GM23338 (cell line): ENCODE measurements around the gene PTPRN2. TPM values are rescaled to one million over a fixed set of nuclear protein-coding genes. Genes with fewer than 3 reads are reported as not detected.

Source experiments
- ATAC-seq: fragments of 200-7000 bp; cut with Tn5 transposase; 3 replicates; pipeline ENCODE4 v1.9.1; 2020
- DNase-seq: peaks from one replicate; pipeline ENCODE4 v3.0.0-alpha.2; 2015; ENCODE audit warnings: low spot score
- H2AFZ ChIP-seq: fragments of 200-600 bp; sonication (generic); 2 replicates; pipeline ENCODE4 v1.8.0; 2016; ENCODE audit warnings: antibody characterized with exemption, mild to moderate bottlenecking, moderate library complexity
- H3F3A ChIP-seq: fragments of 200-600 bp; sonication (generic); replicated peaks from 2 replicates; pipeline ENCODE4 v1.8.0; 2017; ENCODE audit warnings: antibody characterized with exemption, mixed run types, low read depth
- H3K27ac ChIP-seq: fragments of 200-600 bp; sonication (generic); 2 replicates; pipeline ENCODE4 v1.6.1; 2016; ENCODE audit warnings: low read depth
- H3K27me3 ChIP-seq: fragments of 200-600 bp; sonication (generic); 2 replicates; pipeline ENCODE4 v1.8.0; 2016; ENCODE audit warnings: mild to moderate bottlenecking, mixed run types, moderate library complexity; ENCODE audit not compliant: insufficient read depth
- H3K36me3 ChIP-seq: fragments of 200-600 bp; sonication (generic); 2 replicates; pipeline ENCODE4 v1.8.0; 2016; ENCODE audit warnings: mild to moderate bottlenecking; ENCODE audit not compliant: insufficient read depth
- H3K4me1 ChIP-seq: fragments of 200-600 bp; sonication (generic); 2 replicates; pipeline ENCODE4 v1.8.0; 2016; ENCODE audit warnings: mild to moderate bottlenecking, moderate library complexity; ENCODE audit not compliant: insufficient read depth
- H3K4me2 ChIP-seq: fragments of 200-600 bp; sonication (generic); 2 replicates; pipeline ENCODE4 v1.7.1; 2017; ENCODE audit warnings: mixed run types
- H3K4me3 ChIP-seq: fragments of 200-600 bp; sonication (generic); 2 replicates; pipeline ENCODE4 v1.6.1; 2016; ENCODE audit warnings: mixed run types
- H3K79me2 ChIP-seq: fragments of 200-600 bp; sonication (generic); replicated peaks from 2 replicates; pipeline ENCODE4 v1.8.0; 2017; ENCODE audit warnings: mild to moderate bottlenecking; ENCODE audit not compliant: insufficient read depth
- H3K9me2 ChIP-seq: fragments of 200-600 bp; sonication (generic); 2 replicates; pipeline ENCODE4 v1.8.0; 2017; ENCODE audit not compliant: insufficient read depth
- H4K20me1 ChIP-seq: fragments of 200-600 bp; sonication (generic); replicated peaks from 2 replicates; pipeline ENCODE4 v1.8.0; 2017; ENCODE audit warnings: mild to moderate bottlenecking; ENCODE audit not compliant: insufficient read depth
- H3K27ac Mint-ChIP-seq: 2 replicates; pipeline ENCODE4 v1.8.0; 2020; ENCODE audit warnings: inconsistent platforms, mild to moderate bottlenecking, moderate library complexity, mixed read lengths
- H3K27me3 Mint-ChIP-seq: 3 replicates; pipeline ENCODE4 v1.8.0; 2022; ENCODE audit warnings: low read depth, mild to moderate bottlenecking, moderate library complexity, mixed read lengths, inconsistent platforms; ENCODE audit not compliant: insufficient read depth, poor library complexity
- H3K36me3 Mint-ChIP-seq: 3 replicates; pipeline ENCODE4 v1.8.0; 2021; ENCODE audit warnings: low read depth, mild to moderate bottlenecking, inconsistent platforms, moderate library complexity, mixed read lengths
- H3K4me1 Mint-ChIP-seq: 3 replicates; pipeline ENCODE4 v1.8.0; 2020; ENCODE audit warnings: mild to moderate bottlenecking, inconsistent platforms, mixed read lengths
- H3K4me3 Mint-ChIP-seq: 3 replicates; pipeline ENCODE4 v1.8.0; 2021; ENCODE audit warnings: moderate library complexity, mild to moderate bottlenecking, inconsistent platforms, mixed read lengths
- H3K9me3 Mint-ChIP-seq: 3 replicates; pipeline ENCODE4 v1.8.0; 2020; ENCODE audit warnings: moderate library complexity, mild to moderate bottlenecking, inconsistent platforms, mixed read lengths
- CREB1 ChIP-seq: fragments of 250-450 bp; sonication (Bioruptor Pico); IDR thresholded peaks from 2 replicates; pipeline ENCODE4 v1.5.0; 2020; ENCODE audit warnings: low read depth, mild to moderate bottlenecking, moderate library complexity
- JUNB ChIP-seq: IDR thresholded peaks from one replicate; pipeline ENCODE4 v1.6.1; 2016; ENCODE audit warnings: antibody characterized with exemption; ENCODE audit not compliant: unreplicated experiment
- NANOG ChIP-seq: IDR thresholded peaks from 2 replicates; pipeline ENCODE4 v1.6.1; 2016; ENCODE audit warnings: antibody characterized with exemption, borderline replicate concordance
- POLR2AphosphoS5 ChIP-seq: IDR thresholded peaks from 2 replicates; pipeline ENCODE4 v1.6.1; 2016; ENCODE audit warnings: antibody characterized with exemption, low read depth
- STAT1 ChIP-seq: IDR thresholded peaks from one replicate; pipeline ENCODE4 v1.6.1; 2016; ENCODE audit warnings: antibody characterized with exemption; ENCODE audit not compliant: unreplicated experiment
- ZNF114 ChIP-seq: fragments of 250-450 bp; sonication (Bioruptor Pico); IDR thresholded peaks from 2 replicates; pipeline ENCODE4 v1.5.0; 2020; ENCODE audit warnings: mild to moderate bottlenecking, moderate library complexity
- polyA plus RNA-seq: library from polyadenylated mRNA; unstranded; fragments of >200 nt; fragmentation: Nextera tagmentation; extraction: Ambion mirVana; gene quantifications from 2 replicates; pipeline ENCODE4 v1.2.1, GENCODE V29; 2016
- total RNA-seq: library from RNA; depleted of rRNA; stranded (reverse); fragments of >200 nt; shearing (Covaris generic); gene quantifications from 2 replicates; pipeline ENCODE4 v1.2.3, GENCODE V29; 2014
- TF ChIP-seq, protein P1 (sequence below): IDR thresholded peaks from one replicate; pipeline ENCODE4 v1.6.1; 2018; ENCODE audit warnings: antibody characterized with exemption; ENCODE audit not compliant: unreplicated experiment
- TF ChIP-seq, protein P2 (sequence below): fragments of 250-450 bp; sonication (Bioruptor Pico); IDR thresholded peaks from 2 replicates; pipeline ENCODE4 v1.5.0; 2020; ENCODE audit warnings: mild to moderate bottlenecking, moderate library complexity
- TF ChIP-seq, protein P3 (sequence below), 2 experiments: fragments of 200-600 bp in 1 of 2; sonication (generic) in 1 of 2; conservative IDR thresholded peaks; 2 replicates each; pipeline versions ENCODE4 v1.5.1 to v1.6.1; 2016 to 2017; ENCODE audit warnings: antibody characterized with exemption in 2 of 2, low read depth in 2 of 2, mild to moderate bottlenecking in 2 of 2, moderate library complexity in 1 of 2
- TF ChIP-seq, protein P4 (sequence below): IDR thresholded peaks from 2 replicates; pipeline ENCODE4 v1.6.1; 2016; ENCODE audit warnings: antibody characterized with exemption

The PTPRN2 gene
- total and polyA plus RNA-seq, 2 experiments from 2014 or later: 0.87 to 4.0 TPM

DNA sequence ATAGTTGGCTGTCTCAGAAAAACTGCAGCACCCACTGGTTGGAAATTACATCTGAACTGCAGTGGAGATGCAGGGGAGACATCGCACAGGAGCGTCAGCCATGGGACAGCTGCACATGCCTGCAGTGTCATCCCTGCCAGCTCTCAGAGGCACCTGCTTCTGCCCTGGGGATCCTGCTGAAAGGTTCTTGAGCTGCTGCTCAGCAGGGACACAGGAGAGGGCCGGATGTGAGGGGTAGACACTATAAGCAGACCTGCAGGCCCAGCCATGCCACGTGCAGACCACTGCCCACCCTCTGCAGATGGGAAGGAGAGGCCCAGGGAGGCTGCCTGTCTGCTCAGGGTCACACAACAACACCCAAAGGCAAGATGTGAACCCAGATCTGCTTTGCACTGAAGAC lies 649.4 kb downstream of the PTPRN2 start (continued):
- TF ChIP-seq, protein P1, sequence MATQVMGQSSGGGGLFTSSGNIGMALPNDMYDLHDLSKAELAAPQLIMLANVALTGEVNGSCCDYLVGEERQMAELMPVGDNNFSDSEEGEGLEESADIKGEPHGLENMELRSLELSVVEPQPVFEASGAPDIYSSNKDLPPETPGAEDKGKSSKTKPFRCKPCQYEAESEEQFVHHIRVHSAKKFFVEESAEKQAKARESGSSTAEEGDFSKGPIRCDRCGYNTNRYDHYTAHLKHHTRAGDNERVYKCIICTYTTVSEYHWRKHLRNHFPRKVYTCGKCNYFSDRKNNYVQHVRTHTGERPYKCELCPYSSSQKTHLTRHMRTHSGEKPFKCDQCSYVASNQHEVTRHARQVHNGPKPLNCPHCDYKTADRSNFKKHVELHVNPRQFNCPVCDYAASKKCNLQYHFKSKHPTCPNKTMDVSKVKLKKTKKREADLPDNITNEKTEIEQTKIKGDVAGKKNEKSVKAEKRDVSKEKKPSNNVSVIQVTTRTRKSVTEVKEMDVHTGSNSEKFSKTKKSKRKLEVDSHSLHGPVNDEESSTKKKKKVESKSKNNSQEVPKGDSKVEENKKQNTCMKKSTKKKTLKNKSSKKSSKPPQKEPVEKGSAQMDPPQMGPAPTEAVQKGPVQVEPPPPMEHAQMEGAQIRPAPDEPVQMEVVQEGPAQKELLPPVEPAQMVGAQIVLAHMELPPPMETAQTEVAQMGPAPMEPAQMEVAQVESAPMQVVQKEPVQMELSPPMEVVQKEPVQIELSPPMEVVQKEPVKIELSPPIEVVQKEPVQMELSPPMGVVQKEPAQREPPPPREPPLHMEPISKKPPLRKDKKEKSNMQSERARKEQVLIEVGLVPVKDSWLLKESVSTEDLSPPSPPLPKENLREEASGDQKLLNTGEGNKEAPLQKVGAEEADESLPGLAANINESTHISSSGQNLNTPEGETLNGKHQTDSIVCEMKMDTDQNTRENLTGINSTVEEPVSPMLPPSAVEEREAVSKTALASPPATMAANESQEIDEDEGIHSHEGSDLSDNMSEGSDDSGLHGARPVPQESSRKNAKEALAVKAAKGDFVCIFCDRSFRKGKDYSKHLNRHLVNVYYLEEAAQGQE: no peak
- TF ChIP-seq, protein P2, sequence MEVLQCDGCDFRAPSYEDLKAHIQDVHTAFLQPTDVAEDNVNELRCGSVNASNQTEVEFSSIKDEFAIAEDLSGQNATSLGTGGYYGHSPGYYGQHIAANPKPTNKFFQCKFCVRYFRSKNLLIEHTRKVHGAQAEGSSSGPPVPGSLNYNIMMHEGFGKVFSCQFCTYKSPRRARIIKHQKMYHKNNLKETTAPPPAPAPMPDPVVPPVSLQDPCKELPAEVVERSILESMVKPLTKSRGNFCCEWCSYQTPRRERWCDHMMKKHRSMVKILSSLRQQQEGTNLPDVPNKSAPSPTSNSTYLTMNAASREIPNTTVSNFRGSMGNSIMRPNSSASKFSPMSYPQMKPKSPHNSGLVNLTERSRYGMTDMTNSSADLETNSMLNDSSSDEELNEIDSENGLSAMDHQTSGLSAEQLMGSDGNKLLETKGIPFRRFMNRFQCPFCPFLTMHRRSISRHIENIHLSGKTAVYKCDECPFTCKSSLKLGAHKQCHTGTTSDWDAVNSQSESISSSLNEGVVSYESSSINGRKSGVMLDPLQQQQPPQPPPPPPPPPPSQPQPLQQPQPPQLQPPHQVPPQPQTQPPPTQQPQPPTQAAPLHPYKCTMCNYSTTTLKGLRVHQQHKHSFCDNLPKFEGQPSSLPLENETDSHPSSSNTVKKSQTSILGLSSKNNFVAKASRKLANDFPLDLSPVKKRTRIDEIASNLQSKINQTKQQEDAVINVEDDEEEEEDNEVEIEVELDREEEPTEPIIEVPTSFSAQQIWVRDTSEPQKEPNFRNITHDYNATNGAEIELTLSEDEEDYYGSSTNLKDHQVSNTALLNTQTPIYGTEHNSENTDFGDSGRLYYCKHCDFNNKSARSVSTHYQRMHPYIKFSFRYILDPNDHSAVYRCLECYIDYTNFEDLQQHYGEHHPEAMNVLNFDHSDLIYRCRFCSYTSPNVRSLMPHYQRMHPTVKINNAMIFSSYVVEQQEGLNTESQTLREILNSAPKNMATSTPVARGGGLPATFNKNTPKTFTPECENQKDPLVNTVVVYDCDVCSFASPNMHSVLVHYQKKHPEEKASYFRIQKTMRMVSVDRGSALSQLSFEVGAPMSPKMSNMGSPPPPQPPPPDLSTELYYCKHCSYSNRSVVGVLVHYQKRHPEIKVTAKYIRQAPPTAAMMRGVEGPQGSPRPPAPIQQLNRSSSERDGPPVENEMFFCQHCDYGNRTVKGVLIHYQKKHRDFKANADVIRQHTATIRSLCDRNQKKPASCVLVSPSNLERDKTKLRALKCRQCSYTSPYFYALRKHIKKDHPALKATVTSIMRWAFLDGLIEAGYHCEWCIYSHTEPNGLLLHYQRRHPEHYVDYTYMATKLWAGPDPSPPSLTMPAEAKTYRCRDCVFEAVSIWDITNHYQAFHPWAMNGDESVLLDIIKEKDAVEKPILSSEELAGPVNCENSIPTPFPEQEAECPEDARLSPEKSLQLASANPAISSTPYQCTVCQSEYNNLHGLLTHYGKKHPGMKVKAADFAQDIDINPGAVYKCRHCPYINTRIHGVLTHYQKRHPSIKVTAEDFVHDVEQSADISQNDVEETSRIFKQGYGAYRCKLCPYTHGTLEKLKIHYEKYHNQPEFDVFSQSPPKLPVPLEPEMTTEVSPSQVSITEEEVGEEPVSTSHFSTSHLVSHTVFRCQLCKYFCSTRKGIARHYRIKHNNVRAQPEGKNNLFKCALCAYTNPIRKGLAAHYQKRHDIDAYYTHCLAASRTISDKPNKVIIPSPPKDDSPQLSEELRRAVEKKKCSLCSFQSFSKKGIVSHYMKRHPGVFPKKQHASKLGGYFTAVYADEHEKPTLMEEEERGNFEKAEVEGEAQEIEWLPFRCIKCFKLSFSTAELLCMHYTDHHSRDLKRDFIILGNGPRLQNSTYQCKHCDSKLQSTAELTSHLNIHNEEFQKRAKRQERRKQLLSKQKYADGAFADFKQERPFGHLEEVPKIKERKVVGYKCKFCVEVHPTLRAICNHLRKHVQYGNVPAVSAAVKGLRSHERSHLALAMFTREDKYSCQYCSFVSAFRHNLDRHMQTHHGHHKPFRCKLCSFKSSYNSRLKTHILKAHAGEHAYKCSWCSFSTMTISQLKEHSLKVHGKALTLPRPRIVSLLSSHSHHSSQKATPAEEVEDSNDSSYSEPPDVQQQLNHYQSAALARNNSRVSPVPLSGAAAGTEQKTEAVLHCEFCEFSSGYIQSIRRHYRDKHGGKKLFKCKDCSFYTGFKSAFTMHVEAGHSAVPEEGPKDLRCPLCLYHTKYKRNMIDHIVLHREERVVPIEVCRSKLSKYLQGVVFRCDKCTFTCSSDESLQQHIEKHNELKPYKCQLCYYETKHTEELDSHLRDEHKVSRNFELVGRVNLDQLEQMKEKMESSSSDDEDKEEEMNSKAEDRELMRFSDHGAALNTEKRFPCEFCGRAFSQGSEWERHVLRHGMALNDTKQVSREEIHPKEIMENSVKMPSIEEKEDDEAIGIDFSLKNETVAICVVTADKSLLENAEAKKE (CRISPR knock-in tag): no peak
- TF ChIP-seq JUNB (no peak), CREB1 (CRISPR knock-in tag) (no peak), STAT1 (no peak)

DNA sequence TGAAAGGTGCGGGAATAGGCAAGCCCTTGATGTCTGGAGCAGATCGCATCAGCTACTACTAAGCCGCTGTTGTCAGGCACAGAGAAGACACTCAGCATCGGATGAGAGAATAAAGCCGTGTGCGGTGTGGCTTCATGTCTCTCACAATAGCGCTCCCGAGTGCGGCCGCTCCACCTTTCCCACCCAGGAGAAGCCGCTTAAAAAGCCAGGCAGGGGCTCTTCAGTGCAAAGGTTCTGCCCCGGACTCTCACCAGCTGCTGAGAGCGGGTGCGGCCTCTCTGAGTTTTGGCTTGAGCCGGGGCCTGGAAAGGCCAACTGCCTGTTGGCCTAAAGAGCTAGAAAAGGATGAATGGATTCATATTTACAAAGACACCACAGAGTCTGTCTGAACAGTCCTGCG lies 650.2 kb downstream of the PTPRN2 start:
- Mint-ChIP-seq H3K27me3 (peaks cover 13% of the 10 kb centered on the region), H3K27ac (no peak overlapping the region), H3K36me3 (peaks cover 57% of the 10 kb centered on the region), H3K4me1 (no peaks in the 10 kb centered on the region), H3K9me3 (peaks cover 96% of the 10 kb centered on the region), H3K4me3 (no peak overlapping the region)
- no peak overlapping the region for H3K4me2 ChIP-seq
- H4K20me1 ChIP-seq: no peaks in the 10 kb centered on the region
- H3F3A ChIP-seq: no peaks in the 10 kb centered on the region
- H3K79me2 ChIP-seq: no peaks in the 10 kb centered on the region
- no peak overlapping the region for H2AFZ ChIP-seq
- H3K27ac ChIP-seq: no peak overlapping the region
- DNase-seq: no peak
- no peaks in the 10 kb centered on the region for H3K27me3 ChIP-seq
- no peaks in the 10 kb centered on the region for H3K4me1 ChIP-seq
- no peak overlapping the region for H3K4me3 ChIP-seq
- ATAC-seq: no peak
- H3K9me2 ChIP-seq: no peaks in the 10 kb centered on the region
- H3K36me3 ChIP-seq: no peaks in the 10 kb centered on the region
- TF ChIP-seq, protein P3, sequence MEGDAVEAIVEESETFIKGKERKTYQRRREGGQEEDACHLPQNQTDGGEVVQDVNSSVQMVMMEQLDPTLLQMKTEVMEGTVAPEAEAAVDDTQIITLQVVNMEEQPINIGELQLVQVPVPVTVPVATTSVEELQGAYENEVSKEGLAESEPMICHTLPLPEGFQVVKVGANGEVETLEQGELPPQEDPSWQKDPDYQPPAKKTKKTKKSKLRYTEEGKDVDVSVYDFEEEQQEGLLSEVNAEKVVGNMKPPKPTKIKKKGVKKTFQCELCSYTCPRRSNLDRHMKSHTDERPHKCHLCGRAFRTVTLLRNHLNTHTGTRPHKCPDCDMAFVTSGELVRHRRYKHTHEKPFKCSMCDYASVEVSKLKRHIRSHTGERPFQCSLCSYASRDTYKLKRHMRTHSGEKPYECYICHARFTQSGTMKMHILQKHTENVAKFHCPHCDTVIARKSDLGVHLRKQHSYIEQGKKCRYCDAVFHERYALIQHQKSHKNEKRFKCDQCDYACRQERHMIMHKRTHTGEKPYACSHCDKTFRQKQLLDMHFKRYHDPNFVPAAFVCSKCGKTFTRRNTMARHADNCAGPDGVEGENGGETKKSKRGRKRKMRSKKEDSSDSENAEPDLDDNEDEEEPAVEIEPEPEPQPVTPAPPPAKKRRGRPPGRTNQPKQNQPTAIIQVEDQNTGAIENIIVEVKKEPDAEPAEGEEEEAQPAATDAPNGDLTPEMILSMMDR (conservative IDR thresholded peaks at IDR 0.05; ENCODE audit: low read depth in 2 of 2): no peak
- TF ChIP-seq ZNF114 (CRISPR knock-in tag) (no peak), NANOG (no peak), POLR2AphosphoS5 (no peak)
- TF ChIP-seq, protein P4, sequence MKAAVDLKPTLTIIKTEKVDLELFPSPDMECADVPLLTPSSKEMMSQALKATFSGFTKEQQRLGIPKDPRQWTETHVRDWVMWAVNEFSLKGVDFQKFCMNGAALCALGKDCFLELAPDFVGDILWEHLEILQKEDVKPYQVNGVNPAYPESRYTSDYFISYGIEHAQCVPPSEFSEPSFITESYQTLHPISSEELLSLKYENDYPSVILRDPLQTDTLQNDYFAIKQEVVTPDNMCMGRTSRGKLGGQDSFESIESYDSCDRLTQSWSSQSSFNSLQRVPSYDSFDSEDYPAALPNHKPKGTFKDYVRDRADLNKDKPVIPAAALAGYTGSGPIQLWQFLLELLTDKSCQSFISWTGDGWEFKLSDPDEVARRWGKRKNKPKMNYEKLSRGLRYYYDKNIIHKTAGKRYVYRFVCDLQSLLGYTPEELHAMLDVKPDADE: no peak
